GM19372 (cell line): Measurements from ENCODE around the gene TGM4.
"Not testable (repeated sequence)": the region's sequence is repeated elsewhere in the genome, so short reads cannot be mapped to it uniquely, and the experiment has no call there.

Experiments used
- ATAC-seq: cut with Tn5 transposase; IDR thresholded peaks from one replicate; pipeline ENCODE4 v1.9.1; 2021; ENCODE audit warnings: mild to moderate bottlenecking, low read depth, moderate library complexity; ENCODE audit not compliant: unreplicated experiment

TGM4 gene

DNA sequence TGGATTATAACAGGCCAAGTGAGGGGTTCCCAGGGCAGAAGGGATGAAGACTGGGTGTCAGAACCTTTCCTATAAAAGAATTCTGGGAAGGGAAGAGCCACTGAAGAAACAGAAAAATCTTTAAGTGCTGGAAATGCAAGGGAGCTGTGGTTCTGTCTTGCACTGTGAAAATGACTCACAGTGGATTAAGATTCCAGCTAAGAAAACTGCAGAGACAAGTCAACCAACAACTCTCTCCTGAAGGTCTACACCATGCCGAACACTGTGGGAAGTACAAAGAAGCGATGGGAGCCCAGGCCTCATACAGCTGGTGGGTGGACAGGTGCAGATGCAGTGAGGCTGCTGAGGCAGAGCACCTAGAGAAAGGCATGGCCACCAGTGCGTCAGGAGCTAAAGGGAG is 73.8 kb downstream of the TGM4 start:
- no peak for ATAC-seq

DNA sequence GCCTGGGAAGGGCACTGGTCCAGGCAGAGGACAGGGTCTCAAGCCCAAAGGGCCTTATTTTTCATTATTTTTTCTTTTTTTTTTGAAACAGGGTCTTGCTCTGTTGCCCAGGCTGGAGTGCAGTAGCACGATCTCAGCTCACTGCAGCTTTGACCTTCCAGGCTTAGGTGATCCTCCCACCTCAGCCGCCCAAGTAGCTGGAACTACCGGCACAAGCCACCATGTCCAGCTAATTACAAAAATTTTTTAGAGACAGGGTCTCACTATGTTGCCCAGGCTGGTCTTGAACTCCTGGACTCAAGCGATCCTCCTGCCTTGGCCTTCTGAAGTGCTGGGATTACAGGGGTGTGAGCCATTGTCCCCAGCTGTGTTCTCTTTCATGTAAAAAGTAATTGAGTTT is 75.4 kb downstream of the TGM4 start:
- not testable (repeated sequence) for ATAC-seq

DNA sequence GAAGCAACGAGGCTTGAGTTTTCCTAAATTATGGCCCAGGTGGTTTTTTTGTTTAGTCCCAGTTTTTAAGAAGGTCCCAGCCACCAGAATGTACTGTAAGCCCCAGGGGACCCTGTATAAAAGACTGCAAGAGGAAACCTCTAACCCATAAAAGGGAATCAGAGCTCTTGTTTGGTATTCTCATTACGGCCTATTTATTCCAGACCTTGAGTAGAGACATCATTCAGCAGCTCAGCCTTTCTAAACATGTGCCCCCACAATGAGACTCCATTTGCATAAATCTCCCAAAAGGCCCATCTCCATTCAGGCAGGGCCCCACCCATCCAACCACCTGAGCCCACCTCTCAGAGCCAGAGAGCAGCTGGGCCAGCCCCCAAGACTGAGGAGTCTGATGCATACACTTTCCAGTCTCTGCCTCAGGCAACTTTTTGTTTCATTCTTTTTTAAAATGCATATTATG is 75.9 kb downstream of the TGM4 start:
- no peak for ATAC-seq

DNA sequence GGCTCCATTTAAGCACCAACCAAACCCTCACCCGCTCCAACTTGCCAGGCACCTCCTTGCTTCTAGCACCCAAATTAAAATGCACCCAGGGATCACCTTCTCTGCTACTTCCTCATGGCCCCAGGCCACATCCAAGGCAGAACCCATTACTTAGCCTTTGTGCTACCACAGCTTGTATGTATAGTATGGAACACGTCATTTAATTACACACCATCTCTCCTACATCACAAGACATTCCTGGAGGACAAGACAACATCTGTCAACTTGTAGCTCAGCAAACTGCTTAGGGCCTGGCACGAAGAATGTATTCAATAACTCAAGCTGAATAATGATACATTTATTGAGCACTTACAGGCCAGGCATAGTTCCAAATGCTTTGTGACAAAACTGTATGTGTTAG is 78.3 kb downstream of the TGM4 start:
- ATAC-seq = no peak

DNA sequence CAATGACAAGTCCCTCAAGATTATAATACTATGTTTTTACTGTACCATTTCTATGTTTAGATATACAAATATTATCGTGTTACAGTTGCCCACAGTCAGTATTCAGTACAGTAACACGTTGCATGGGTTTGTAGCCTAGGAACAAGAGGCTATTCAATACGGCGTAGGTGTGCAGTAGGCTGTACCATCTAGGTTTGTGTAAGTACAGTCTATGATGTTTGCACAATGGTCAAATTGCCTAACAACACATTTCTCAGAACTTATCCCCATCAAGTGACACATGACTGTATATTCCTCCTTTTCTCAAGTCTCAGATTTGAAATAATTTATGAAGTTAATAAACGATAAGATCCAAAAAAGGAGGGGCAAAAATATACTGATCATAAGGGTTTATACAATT is 79.9 kb downstream of the TGM4 start:
- ATAC-seq = no peak

DNA sequence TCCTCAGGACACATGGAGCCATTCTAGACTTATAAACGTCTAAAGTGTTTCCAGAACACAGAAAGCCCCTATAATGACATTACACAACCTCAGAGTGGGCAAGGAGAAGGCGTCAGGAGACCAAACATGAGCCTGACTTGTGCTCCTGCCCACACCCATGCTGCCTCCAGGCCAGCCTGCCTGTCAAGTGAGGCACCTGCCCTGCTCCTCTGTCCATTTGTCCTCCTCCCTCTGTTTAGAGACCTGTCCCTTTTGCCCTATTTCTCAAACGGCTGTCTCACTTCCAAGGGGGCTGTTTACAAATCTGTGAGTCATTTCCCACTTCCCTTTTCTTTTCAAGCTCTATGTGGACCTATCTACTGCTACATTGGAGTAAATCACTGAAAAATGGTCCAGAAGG is 80.6 kb downstream of the TGM4 start:
- no peak for ATAC-seq

DNA sequence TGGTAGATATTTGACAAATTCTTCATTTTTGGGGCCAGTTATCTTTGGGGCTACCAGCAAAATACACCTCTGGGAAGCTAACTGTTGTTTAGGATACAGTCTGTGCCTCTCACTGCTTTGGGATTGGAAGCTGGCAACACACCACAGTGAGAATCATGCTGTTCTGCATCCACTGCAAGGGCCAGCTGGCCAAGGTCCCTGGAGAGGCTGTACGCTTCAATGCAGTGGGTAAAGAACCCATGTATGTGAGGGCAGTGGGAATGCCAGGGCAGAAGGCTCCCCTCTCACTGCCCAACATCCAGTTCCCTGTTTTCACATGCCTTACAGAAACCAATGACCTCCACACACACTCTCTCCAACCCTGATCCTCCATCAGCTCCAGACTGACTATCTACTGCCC is 81.5 kb downstream of the TGM4 start:
- no peak for ATAC-seq

DNA sequence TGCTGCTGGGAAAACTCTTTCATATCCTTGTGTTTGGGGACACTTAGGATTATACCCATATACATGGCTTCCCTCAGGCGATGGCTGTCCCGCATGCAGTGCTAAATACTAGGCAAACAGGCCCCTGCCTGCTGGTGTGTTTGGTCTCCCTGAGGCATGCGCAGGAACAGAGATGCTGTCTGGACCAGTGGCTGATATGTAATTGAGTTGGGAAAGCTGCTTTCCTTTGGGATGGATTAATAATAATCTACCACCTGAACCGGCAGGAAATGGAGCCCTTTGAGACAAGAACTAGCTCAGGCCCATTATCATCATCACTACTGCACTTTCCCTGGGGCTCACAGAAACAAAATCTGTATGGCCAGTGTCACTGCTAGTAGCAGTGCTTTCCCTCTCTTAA is 83.6 kb downstream of the TGM4 start:
- no peak for ATAC-seq

DNA sequence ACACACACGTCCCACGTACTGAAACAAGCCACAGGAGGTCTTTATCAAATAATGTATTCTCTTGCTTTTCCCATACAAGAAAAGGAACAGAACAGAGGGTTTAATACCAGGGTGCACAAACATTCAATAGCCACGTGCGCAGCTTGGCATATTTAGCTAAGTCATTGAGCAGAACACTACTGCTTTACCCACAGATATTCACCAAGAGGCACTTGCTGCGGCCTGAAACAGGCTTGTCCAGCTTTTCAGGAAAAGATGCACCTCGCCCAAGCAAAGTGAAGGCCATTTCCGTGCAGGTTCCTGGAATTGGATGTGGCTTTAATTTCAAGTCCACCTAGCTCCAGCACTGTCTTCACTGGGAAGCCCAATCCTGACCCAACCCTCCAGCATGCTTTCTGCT is 84.0 kb downstream of the TGM4 start:
- ATAC-seq = no peak

DNA sequence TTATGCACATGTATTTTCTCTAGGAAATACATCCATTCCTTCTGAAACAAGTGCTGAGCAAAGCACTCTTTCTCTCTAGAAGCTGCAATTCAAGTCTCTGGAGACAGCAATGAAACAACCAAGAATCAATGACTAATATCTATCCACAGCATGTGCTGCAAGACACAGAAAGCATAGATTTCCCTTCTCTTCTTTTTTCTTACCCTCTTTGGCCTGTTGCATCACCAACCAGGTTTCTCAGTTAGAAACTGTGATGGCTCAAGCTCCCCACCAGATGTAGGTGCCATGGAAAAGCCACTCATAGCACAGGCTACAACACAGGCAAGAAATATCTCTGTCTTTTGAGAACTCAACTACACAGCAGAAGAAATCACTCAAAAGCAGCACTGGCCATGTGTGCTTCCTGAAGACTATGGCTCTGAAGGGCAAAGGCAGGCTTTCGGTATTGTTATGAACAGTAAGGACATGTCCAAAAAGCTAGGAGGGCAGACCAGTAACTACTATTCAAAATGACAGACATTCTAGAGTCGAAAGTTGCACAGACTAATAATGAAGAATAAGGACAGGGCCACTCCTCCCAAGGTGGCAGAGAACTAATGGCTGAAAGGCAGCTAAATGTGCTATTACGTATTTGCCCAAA is 86.1 kb downstream of the TGM4 start:
- ATAC-seq = no peak

DNA sequence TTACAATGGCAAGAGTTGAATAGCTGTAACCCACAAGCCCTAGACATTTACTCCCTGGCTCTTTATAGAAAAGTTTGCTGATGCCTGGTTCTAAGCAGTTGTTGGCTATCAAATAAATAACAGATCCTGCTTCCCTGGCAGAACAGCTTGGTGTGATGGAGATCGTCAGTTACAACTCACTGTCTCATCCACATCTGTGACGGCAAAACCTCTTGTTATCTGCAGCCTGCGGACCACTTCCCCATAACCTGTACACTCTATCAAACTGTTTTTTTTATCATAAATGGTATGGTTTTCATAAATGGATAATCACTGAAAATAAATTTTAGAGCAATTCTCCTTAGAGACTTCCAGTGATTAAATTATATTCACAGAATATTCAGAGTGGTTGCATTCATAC is 87.5 kb downstream of the TGM4 start:
- ATAC-seq = no peak

DNA sequence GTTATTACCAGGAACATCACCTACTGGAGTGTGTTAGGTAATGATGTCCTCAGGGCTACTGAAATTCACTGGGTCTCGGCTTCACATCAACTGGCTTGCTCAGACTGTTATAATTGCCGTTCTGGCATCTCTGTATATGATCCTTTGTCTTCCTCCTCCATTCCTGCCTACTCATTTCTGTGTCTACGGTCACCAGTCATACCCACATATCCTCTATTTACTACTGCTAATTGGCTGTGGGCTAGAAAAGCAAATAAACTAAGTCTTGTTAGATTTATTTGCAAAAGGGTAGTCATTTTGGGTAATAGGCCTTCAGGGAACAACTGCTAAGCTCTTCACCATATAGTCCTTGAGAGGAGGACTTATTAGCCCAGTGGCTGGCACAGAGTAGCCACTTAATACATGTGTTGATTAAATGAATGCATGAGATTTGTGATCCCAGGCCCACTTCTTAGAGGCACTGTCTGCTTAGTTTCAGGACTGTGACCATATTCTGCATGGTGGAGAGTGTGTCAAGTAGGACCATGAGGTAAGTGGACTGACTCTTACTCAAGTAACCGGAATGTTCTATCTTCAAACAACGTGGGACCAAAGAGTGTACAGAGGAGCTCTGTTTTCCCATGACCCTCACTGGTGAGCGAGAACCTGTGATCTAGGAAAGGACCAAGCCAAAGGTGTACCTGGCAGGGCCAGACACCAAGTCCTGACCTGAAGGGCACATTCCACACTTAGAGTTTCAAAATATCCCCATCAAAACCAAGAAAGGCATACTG is 88.4 kb downstream of the TGM4 start:
- no peak for ATAC-seq

DNA sequence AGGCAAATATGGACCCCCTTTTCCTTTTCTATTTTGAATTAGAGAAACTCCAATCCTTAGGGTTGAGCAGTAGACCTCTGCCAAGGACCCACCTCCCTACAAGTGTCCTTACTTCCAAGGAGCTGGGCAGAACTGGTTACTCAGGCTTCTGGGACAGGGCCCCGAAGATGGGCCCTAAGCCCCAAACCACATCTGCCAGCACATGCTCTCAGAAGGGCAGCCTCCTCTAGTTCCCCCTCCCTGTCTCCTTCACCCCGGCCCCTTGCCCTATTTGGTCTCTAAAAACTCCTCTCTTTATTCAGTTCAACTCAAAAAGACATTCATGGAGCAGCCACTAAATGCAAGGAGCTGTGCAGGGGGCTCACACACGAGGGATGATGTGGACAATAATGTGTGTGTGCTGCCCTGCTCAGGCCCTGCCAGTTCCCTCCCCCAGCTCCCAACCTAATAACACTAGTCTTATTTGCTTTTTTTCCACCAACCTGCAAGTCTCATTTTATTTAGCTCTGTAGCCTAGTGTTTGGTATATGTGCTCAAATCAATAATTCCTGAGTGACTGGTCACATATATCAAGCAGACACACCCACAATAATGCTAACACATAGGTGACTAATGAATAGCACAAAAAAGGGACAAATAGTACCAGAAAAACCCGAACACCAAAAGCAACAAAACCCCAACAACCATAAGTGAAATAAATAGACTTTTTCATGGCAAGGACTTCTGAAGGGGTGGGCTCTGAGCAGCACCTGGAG is 89.3 kb downstream of the TGM4 start:
- ATAC-seq = no peak
